Measurements from ENCODE around the gene NCAPD2.

Gene NCAPD2

GRCh38 chr12:6538420-6539313 lies 44.8 kb downstream of the NCAPD2 start:
- H3K4me1 ChIP-seq (ENCODE audit: control insufficient read depth, insufficient read depth, low read depth, low read length) = peaks cover 38% of the 10 kb centered on the region
- no peaks in the 10 kb centered on the region for H3K27me3 ChIP-seq (ENCODE audit: control insufficient read depth in 1 of 2, insufficient read depth in 1 of 2, low read length in 2 of 2)
- H3K14ac ChIP-seq (ENCODE audit: low read length in 2 of 2) = no peak overlapping the region
- no peak overlapping the region for H2BK12ac ChIP-seq (ENCODE audit: low read length in 2 of 2)
- no peak overlapping the region for H2BK15ac ChIP-seq (ENCODE audit: low read depth, poor library complexity, severe bottlenecking)
- no peak overlapping the region for H2BK120ac ChIP-seq (ENCODE audit: low read depth, low read length)
- H2AK5ac ChIP-seq (ENCODE audit: low read length, severe bottlenecking) = no peak overlapping the region
- peaks cover 14% of the 10 kb centered on the region for H3K79me1 ChIP-seq (replicated peaks; ENCODE audit: low read length, poor library complexity, severe bottlenecking)
- peak; percentile 69 for DNase-seq
- no peak overlapping the region for H3K4me2 ChIP-seq (ENCODE audit: low read length, poor library complexity, severe bottlenecking)
- no peak overlapping the region for H3K18ac ChIP-seq (ENCODE audit: low read depth in 1 of 2, low read length in 2 of 2)
- H3K9ac ChIP-seq (ENCODE audit: low read length) = peak overlapping the region; percentile 96
- no peak overlapping the region for H2AFZ ChIP-seq (ENCODE audit: low read depth, low read length)
- WGBS = 62% methylated on average over 24 of the region's 24 CpGs
- H3K23ac ChIP-seq (ENCODE audit: low read length in 2 of 2) = no peak overlapping the region
- peaks cover 71 to 72% of the 10 kb centered on the region in 2 experiments for H3K36me3 ChIP-seq (ENCODE audit: control insufficient read depth in 1 of 2, insufficient read depth in 2 of 2, low read depth in 1 of 2, low read length in 2 of 2)
- H3K4me3 ChIP-seq (ENCODE audit: insufficient read depth in 1 of 2, low read depth in 1 of 2, low read length in 2 of 2) = no peak overlapping the region
- no peak overlapping the region for H3K4ac ChIP-seq (ENCODE audit: low read depth in 1 of 2, low read length in 2 of 2)
- H4K8ac ChIP-seq (ENCODE audit: low read length) = no peak overlapping the region
- H4K91ac ChIP-seq (ENCODE audit: low read length) = no peak overlapping the region
- H2BK5ac ChIP-seq (ENCODE audit: low read depth, low read length, poor library complexity, severe bottlenecking) = no peak overlapping the region
- no peaks in the 10 kb centered on the region for H3K9me3 ChIP-seq (ENCODE audit: control insufficient read depth, low read length)
- H3K27ac ChIP-seq (ENCODE audit: low read length, poor library complexity, severe bottlenecking) = peak overlapping the region; percentile 24

- no peak overlapping the region for H3K14ac ChIP-seq (ENCODE audit: low read length in 2 of 2)
- DNase-seq = peak; percentile 70
- H3K18ac ChIP-seq (ENCODE audit: low read depth in 1 of 2, low read length in 2 of 2) = no peak overlapping the region
- no peak overlapping the region for H2BK12ac ChIP-seq (ENCODE audit: low read length in 2 of 2)
- no peak overlapping the region for H3K23ac ChIP-seq (ENCODE audit: low read length in 2 of 2)
- peaks cover 76% of the 10 kb centered on the region in 2 experiments for H3K36me3 ChIP-seq (ENCODE audit: control insufficient read depth in 1 of 2, insufficient read depth in 2 of 2, low read depth in 1 of 2, low read length in 2 of 2)
- H2BK15ac ChIP-seq (ENCODE audit: low read depth, poor library complexity, severe bottlenecking) = no peak overlapping the region
- H3K79me1 ChIP-seq (replicated peaks; ENCODE audit: low read length, poor library complexity, severe bottlenecking) = peaks cover 14% of the 10 kb centered on the region
- H2AFZ ChIP-seq (ENCODE audit: low read depth, low read length) = no peak overlapping the region
- no peak overlapping the region for H3K9ac ChIP-seq (ENCODE audit: low read length)
- no peak overlapping the region for H3K4me2 ChIP-seq (ENCODE audit: low read length, poor library complexity, severe bottlenecking)
- H3K27me3 ChIP-seq (ENCODE audit: control insufficient read depth in 1 of 2, insufficient read depth in 1 of 2, low read length in 2 of 2) = no peaks in the 10 kb centered on the region
- H3K9me3 ChIP-seq (ENCODE audit: control insufficient read depth, low read length) = no peaks in the 10 kb centered on the region
- H3K4me1 ChIP-seq (ENCODE audit: control insufficient read depth, insufficient read depth, low read depth, low read length) = peaks cover 38% of the 10 kb centered on the region
- H4K8ac ChIP-seq (ENCODE audit: low read length) = no peak overlapping the region
- no peak overlapping the region for H4K91ac ChIP-seq (ENCODE audit: low read length)
- H2AK5ac ChIP-seq (ENCODE audit: low read length, severe bottlenecking) = no peak overlapping the region
- H2BK5ac ChIP-seq (ENCODE audit: low read depth, low read length, poor library complexity, severe bottlenecking) = no peak overlapping the region
- no peak overlapping the region for H2BK120ac ChIP-seq (ENCODE audit: low read depth, low read length)
- H3K4me3 ChIP-seq (ENCODE audit: insufficient read depth in 1 of 2, low read depth in 1 of 2, low read length in 2 of 2) = no peak overlapping the region
- H3K4ac ChIP-seq (ENCODE audit: low read depth in 1 of 2, low read length in 2 of 2) = no peak overlapping the region
- H3K27ac ChIP-seq (ENCODE audit: low read length, poor library complexity, severe bottlenecking) = no peak overlapping the region
- 92% methylated on average over 4 of the region's 5 CpGs for WGBS
Observed at GRCh38 chr12:6539314-6539682, 45.4 kb downstream of the NCAPD2 start.

GRCh38 chr12:6539707-6540134 lies 45.8 kb downstream of the NCAPD2 start:
- 80% methylated on average over 14 of the region's 14 CpGs for WGBS
- Histone ChIP-seq H2BK120ac (ENCODE audit: low read depth, low read length) (no peak overlapping the region), H2BK12ac (ENCODE audit: low read length in 2 of 2) (peak overlapping the region; percentile 2 to 44), H3K27me3 (ENCODE audit: control insufficient read depth in 1 of 2, insufficient read depth in 1 of 2, low read length in 2 of 2) (no peaks in the 10 kb centered on the region), H3K36me3 (ENCODE audit: control insufficient read depth in 1 of 2, insufficient read depth in 2 of 2, low read depth in 1 of 2, low read length in 2 of 2) (peaks cover 80% of the 10 kb centered on the region in 2 experiments), H4K91ac (ENCODE audit: low read length) (no peak overlapping the region), H2AFZ (ENCODE audit: low read depth, low read length) (no peak overlapping the region), H3K9ac (ENCODE audit: low read length) (peak overlapping the region; percentile 56), H3K4me3 (ENCODE audit: insufficient read depth in 1 of 2, low read depth in 1 of 2, low read length in 2 of 2) (no peak overlapping the region), H4K8ac (ENCODE audit: low read length) (no peak overlapping the region), H3K27ac (ENCODE audit: low read length, poor library complexity, severe bottlenecking) (peak overlapping the region; percentile 41), H2BK15ac (ENCODE audit: low read depth, poor library complexity, severe bottlenecking) (peak overlapping the region; percentile 39), H3K4me1 (ENCODE audit: control insufficient read depth, insufficient read depth, low read depth, low read length) (peaks cover 38% of the 10 kb centered on the region), H3K4ac (ENCODE audit: low read depth in 1 of 2, low read length in 2 of 2) (no peak overlapping the region), H3K23ac (ENCODE audit: low read length in 2 of 2) (no peak overlapping the region), H3K14ac (ENCODE audit: low read length in 2 of 2) (peak overlapping the region in 1 of 2 experiments; percentile 19), H3K9me3 (ENCODE audit: control insufficient read depth, low read length) (no peaks in the 10 kb centered on the region), H2BK5ac (ENCODE audit: low read depth, low read length, poor library complexity, severe bottlenecking) (no peak overlapping the region), H3K79me1 (replicated peaks; ENCODE audit: low read length, poor library complexity, severe bottlenecking) (peaks cover 17% of the 10 kb centered on the region), H3K18ac (ENCODE audit: low read depth in 1 of 2, low read length in 2 of 2) (peak overlapping the region in 1 of 2 experiments; percentile 90), H3K4me2 (ENCODE audit: low read length, poor library complexity, severe bottlenecking) (no peak overlapping the region), H2AK5ac (ENCODE audit: low read length, severe bottlenecking) (no peak overlapping the region)
- peak; percentile 67 for DNase-seq

- Histone ChIP-seq H3K23ac (ENCODE audit: low read length in 2 of 2) (peak overlapping the region in 1 of 2 experiments; percentile 63), H3K9me3 (ENCODE audit: control insufficient read depth, low read length) (no peaks in the 10 kb centered on the region), H3K27ac (ENCODE audit: low read length, poor library complexity, severe bottlenecking) (peak overlapping the region; percentile 41), H3K4ac (ENCODE audit: low read depth in 1 of 2, low read length in 2 of 2) (peak overlapping the region in 1 of 2 experiments; percentile 45), H3K4me1 (ENCODE audit: control insufficient read depth, insufficient read depth, low read depth, low read length) (peaks cover 38% of the 10 kb centered on the region), H4K8ac (ENCODE audit: low read length) (peak overlapping the region; percentile 15), H3K4me3 (ENCODE audit: insufficient read depth in 1 of 2, low read depth in 1 of 2, low read length in 2 of 2) (no peak overlapping the region), H3K79me1 (replicated peaks; ENCODE audit: low read length, poor library complexity, severe bottlenecking) (peaks cover 17% of the 10 kb centered on the region), H3K27me3 (ENCODE audit: control insufficient read depth in 1 of 2, insufficient read depth in 1 of 2, low read length in 2 of 2) (no peaks in the 10 kb centered on the region), H3K36me3 (ENCODE audit: control insufficient read depth in 1 of 2, insufficient read depth in 2 of 2, low read depth in 1 of 2, low read length in 2 of 2) (peaks cover 77 to 84% of the 10 kb centered on the region in 2 experiments), H2BK120ac (ENCODE audit: low read depth, low read length) (peak overlapping the region; percentile 12), H4K91ac (ENCODE audit: low read length) (peak overlapping the region; percentile 41), H2AK5ac (ENCODE audit: low read length, severe bottlenecking) (no peak overlapping the region), H2BK15ac (ENCODE audit: low read depth, poor library complexity, severe bottlenecking) (peak overlapping the region; percentile 39), H3K9ac (ENCODE audit: low read length) (peak overlapping the region; percentile 56), H2BK5ac (ENCODE audit: low read depth, low read length, poor library complexity, severe bottlenecking) (peak overlapping the region; percentile 10), H3K4me2 (ENCODE audit: low read length, poor library complexity, severe bottlenecking) (no peak overlapping the region), H3K14ac (ENCODE audit: low read length in 2 of 2) (peak overlapping the region in 1 of 2 experiments; percentile 19), H3K18ac (ENCODE audit: low read depth in 1 of 2, low read length in 2 of 2) (peak overlapping the region; percentile 41 to 90), H2AFZ (ENCODE audit: low read depth, low read length) (no peak overlapping the region), H2BK12ac (ENCODE audit: low read length in 2 of 2) (peak overlapping the region; percentile 2 to 44)
- DNase-seq = peak; percentile 95
- WGBS = 12% methylated on average over 32 of the region's 35 CpGs
Observed at GRCh38 chr12:6540181-6540877, 46.4 kb downstream of the NCAPD2 start.

All from mesenchymal stem cell (in vitro differentiated cells and primary cell).